Measurements from ENCODE around the gene CENPU.
A peak's percentile ranks its signal among the peaks of the same experiment; 100 is the strongest.
"Not testable (repeated sequence)": the region's sequence is repeated elsewhere in the genome, so short reads cannot be mapped to it uniquely, and the experiment has no call there.

Gene CENPU

GRCh38 chr4:184664445-184665210 is 69.3 kb downstream of the CENPU start:
- peak; percentile 28 for DNase-seq (ENCODE audit: low spot score)

DNA sequence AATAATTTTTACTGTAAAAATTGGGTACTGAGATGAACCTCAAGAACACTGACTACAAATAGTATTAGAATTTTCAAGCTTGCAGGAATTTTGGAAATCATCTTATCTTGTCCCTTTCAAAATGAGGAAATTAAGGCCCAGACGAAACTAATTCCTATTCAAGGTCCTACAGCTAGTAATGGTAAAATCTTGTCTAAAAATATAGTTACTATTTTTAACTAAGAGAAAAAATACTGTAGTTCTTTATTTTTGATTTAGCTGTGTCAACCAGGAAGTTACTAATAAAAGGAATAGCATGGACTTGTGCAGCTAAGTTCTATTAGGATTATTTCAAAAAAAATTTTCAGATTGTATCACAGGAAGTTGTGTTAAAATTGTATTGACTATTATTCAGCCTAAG is 71.7 kb downstream of the CENPU start:
- no peak for DNase-seq (ENCODE audit: low spot score)

DNA sequence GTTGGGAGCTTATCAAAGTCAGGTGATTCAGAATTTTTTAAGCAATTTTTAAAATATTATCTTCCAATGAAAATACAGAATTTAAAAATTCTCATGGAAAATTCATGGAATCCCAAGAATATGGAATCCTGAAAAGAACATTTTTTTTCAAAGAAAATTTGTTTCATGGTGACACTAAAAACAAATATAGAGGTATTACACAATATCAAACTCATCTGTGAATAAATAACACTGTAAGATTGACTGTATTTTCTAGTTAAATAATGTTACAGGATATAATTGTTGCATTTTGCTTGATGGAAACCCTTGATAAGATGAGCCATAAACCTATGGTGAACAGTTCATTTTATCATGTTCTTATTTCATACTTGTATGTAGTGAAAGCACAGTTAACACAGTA is 72.9 kb downstream of the CENPU start:
- DNase-seq (ENCODE audit: low spot score) = no peak

DNA sequence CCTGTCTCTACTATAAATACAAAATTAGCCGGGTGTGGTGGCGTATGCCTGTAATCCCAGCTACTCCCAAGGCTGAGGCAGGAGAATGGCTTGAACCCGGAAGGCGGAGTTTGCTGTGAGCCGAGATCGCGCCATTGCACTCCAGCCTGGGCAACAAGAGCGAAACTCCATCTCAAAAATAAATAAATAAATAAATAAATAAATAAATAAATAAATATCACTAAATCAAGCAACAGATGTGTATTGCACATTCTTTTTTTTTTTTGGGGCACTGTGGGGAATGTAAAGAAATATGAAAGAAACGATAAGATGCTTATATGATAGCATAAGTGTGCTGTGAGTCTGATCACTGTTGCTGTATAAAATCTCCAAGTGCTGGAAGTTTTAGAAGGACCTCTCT is 76.1 kb downstream of the CENPU start:
- DNase-seq (ENCODE audit: low spot score) = not testable (repeated sequence)

DNA sequence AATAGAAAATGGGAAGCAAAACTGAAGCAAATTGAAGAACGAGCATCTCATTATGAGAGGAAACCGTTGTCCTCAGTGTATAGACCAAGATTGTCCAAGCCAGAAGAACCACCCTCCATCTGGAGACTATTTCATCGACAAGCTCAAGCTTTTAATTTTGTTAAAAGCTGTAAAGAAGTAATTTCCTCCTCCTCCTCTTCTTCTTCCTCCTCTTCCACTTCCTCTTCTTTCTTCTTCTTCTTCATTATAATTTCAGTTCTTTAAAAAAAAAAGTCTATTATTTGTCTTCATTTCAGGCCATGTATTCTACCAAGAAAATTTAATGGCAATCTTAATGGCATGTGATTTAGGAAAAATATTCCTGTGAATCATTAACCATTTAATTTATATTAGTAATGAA is 76.8 kb downstream of the CENPU start:
- DNase-seq (ENCODE audit: low spot score) = no peak

- no peak for DNase-seq (ENCODE audit: low spot score)
Observed at GRCh38 chr4:184655889-184656869, 77.7 kb downstream of the CENPU start.

- DNase-seq (ENCODE audit: low spot score) = no peak
Observed at GRCh38 chr4:184653650-184654049, 80.2 kb downstream of the CENPU start.

DNA sequence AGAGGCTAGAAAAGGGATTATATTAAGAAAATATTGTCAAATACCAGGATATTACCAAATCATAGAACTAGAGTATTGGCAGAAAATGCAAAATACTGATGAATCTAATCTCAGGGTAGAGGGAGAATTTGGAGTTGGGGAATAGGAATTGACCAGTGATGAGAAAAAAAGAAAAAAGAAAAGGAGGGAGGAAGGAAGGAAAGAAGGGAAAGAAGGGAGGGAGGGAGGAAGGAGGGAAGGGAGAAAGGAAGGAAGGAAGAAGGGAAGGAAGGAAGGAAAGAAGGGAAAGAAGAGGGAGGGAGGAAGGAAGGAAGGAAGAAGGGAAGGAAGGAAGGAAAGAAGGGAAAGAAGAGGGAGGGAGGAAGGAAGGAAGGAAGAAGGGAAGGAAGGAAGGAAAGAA is 81.2 kb downstream of the CENPU start:
- DNase-seq (ENCODE audit: low spot score) = not testable (repeated sequence)

- DNase-seq (ENCODE audit: low spot score) = no peak
Observed at GRCh38 chr4:184651899-184652298, 82.0 kb downstream of the CENPU start.

GRCh38 chr4:184649971-184650855 is 83.7 kb downstream of the CENPU start:
- DNase-seq (ENCODE audit: low spot score) = no peak

DNA sequence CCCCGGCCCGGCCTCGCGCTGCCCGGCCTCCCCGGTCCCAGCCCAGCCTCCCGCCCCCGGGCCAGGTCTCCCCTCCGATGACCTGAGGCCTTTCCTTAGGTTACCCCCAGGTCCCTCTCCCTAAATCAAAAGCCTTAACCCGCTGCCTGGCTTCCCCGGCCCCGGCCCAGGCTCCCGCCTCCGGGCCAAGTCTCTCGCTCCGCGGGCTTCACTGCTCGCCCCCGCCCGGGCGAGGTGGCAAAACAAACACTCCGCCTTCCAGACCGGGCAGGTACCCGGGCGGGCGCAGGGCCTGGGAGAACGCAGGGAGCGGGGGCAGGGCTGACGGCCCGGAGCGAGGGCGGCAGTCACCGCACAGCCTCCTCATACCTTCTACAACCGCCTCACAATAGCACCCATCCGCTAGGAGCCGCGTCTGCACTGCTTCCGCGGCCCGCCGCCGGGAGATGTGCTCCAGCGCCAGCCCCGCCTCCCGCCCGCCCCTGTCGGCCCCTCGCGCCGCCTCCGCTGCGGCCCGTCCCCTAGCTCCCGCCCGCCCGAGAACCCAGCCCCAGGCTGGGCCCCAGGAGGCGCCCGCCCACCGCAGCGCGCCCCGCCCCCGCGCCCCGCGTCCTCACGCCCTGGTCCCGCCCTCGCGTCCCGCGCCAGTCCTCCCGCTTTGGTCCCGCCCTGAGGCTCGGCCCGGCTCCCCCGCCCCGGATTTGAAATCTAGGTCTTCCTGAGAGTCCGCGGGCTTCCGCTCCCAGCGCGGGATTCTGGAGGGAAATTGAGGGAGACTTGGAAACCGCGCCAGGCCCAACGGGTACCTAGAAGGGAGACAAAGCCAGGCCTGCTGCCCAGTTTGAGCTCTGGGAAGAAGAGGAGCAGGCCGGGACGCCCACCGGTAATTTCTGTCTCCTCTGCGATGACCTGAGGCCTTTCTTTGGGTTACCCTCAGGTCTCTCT is 84.6 kb downstream of the CENPU start, which contains the start of the genes CASP3 and PRIMPOL:
Gene CASP3, minus strand, starts transcription at position 422 of the 945 bp plus-strand sequence. CDS start 10,994 bp downstream, outside the sequence.
Gene PRIMPOL, plus strand, starts transcription at position 713 of the 945 bp plus-strand sequence. CDS start 7,403 bp downstream, outside the sequence.
- peak; percentile 71 for DNase-seq (ENCODE audit: low spot score)

DNA sequence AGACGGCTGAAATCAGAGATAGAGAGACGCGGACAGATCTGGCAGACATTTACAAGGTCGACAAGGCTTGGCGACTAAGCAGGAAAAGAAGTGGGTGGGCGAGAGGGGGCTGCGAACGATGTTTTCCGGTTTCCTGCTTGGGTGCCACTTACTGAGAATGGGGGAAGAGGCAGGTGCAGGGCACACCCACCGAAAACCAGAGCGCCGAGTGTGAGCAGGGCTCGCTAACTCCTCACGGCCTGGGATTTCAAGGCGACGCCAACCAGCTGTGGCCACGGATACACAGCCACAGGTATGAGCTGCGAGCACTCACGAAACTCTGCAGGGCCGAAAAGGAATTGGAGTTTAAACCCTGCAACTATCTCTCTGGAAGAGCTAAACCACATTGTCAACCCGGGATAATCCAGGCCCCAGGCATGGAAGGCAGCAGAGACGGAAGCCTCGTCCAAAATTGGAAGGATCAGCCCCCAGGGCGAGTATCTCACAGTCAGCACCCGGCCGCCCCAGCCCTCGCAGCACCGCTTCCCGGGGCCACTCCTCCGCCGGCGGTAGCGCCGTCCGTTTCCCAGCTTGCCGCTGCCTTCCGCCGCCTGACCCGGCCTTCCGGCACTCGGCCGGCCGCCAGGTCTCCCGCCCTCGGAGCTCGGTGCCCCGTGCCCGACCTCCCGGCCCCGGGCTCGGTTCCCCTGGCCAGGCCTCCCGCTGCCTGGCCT is 85.4 kb downstream of the CENPU start:
- DNase-seq (ENCODE audit: low spot score) = no peak

DNA sequence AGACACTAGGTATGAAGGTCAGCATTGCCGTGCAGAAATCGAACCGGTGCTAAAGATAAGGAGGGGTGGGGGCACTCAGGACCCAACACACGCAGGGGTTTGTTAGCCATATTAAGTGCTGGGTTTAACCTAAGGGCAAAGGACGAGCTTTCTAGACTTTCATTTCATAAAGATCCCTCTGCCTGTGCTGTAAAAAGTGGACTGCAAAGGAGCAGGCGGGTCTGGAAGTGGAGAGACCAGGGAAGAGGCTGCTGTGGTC is 85.9 kb downstream of the CENPU start:
- DNase-seq (ENCODE audit: low spot score) = no peak

DNA sequence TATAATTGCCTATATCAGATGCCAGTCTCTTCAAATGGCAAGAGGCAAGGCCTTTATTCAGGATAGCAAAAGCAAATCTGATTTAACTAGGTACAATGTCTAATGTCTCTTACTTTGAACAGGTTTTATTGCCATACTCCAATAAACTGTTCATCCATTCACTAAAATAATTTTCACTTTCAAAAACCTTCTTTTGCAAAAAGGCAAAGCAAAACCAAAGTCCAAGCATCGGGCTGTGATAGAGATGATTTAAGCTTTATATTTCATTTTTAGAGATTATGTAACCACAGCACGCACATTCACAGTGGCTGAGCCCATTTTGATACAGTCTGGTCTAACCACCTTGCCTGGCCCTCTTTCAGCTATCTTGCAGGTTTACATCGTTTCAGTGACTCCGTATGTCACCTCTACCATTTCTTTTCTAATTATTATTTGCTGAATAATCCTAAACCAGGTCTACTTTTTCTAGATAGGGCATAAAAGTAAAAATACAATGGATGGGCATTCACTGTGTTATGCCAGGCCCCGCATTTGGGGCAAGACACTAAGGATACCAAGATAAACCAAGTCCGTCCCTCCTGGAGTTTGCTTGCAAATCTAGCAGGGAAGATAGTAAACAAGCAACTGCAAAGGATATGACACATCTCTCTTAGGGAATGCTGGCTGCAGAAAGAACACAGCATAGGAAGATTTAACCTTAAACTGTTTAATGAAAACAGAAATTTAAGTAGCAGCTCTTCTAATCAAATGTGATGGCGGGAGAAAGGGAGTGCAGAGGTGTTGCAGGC is 86.4 kb downstream of the CENPU start:
- no peak for DNase-seq (ENCODE audit: low spot score)

- no peak for DNase-seq (ENCODE audit: low spot score)
Observed at GRCh38 chr4:184645904-184646610, 87.8 kb downstream of the CENPU start.

- DNase-seq (ENCODE audit: low spot score) = no peak
Observed at GRCh38 chr4:184644553-184645307, 89.2 kb downstream of the CENPU start.
